ENCODE data around the gene AK8.

GRCh38 chr9:132888151-132888550 lies 10.1 kb upstream of the AK8 start:
- TF ChIP-seq, protein P1, sequence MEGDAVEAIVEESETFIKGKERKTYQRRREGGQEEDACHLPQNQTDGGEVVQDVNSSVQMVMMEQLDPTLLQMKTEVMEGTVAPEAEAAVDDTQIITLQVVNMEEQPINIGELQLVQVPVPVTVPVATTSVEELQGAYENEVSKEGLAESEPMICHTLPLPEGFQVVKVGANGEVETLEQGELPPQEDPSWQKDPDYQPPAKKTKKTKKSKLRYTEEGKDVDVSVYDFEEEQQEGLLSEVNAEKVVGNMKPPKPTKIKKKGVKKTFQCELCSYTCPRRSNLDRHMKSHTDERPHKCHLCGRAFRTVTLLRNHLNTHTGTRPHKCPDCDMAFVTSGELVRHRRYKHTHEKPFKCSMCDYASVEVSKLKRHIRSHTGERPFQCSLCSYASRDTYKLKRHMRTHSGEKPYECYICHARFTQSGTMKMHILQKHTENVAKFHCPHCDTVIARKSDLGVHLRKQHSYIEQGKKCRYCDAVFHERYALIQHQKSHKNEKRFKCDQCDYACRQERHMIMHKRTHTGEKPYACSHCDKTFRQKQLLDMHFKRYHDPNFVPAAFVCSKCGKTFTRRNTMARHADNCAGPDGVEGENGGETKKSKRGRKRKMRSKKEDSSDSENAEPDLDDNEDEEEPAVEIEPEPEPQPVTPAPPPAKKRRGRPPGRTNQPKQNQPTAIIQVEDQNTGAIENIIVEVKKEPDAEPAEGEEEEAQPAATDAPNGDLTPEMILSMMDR (IDR thresholded peaks at IDR 0.05): no peak
- TF ChIP-seq POLR2A (IDR thresholded peaks at IDR 0.05): no peak
